Measurements from ENCODE around the gene G3BP1. TPM values are rescaled to one million over a fixed set of nuclear protein-coding genes. Genes with fewer than 3 reads are reported as not detected.

Gene G3BP1
- total and polyA plus RNA-seq, 9 of the 15 experiments (the other 6 are each of a cell fraction or from before 2014, with no cell fraction given) = 54.7 to 264 (median 105) TPM

GRCh38 chr5:151758430-151759241, 13.1 kb upstream of the G3BP1 start, which contains the start of gene ATOX1 (continued):
- no peak for TF ChIP-seq TAF15 (IDR thresholded peaks at IDR 0.05; ENCODE audit: low read depth, low read length)
- TF ChIP-seq LEF1 (IDR thresholded peaks at IDR 0.05) = peak; percentile 46; the same call in 1 of the 2 replicates
- TF ChIP-seq FOXO4 (CRISPR knock-in tag; IDR thresholded peaks at IDR 0.05) = 0 out of 2 replicates have a peak, but pooled peaks have one; percentile 43
- no peak for TF ChIP-seq NR0B1 (IDR thresholded peaks at IDR 0.05; ENCODE audit: partially characterized antibody)
- TF ChIP-seq GTF2B (IDR thresholded peaks at IDR 0.05; ENCODE audit: extremely low read depth, insufficient read length) = no peak
- peak; percentile 67; the same call in 1 of the 2 replicates for TF ChIP-seq MXI1 (IDR thresholded peaks at IDR 0.05; ENCODE audit: low read depth, low read length)
- TF ChIP-seq CTCF (IDR thresholded peaks at IDR 0.05 in 2 of 3, conservative IDR thresholded peaks at IDR 0.05 in 1 of 3; ENCODE audit: insufficient read depth in 2 of 3, low read depth in 1 of 3, low read length in 3 of 3) = peak in 1 of 3 experiments; percentile 33; a peak in 1 of 6 replicates
- 0 out of 2 replicates have a peak, but pooled peaks have one; percentile 36 for TF ChIP-seq ZNF24 (IDR thresholded peaks at IDR 0.05)
- 0 out of 2 replicates have a peak, but pooled peaks have one; percentile 37 for TF ChIP-seq GTF2F1 (IDR thresholded peaks at IDR 0.05; ENCODE audit: low read depth, low read length)
- peak; percentile 50; the same call in 1 of the 2 replicates for TF ChIP-seq ZBTB40 (IDR thresholded peaks at IDR 0.05)
- no peak for TF ChIP-seq ZBTB40 (CRISPR knock-in tag; IDR thresholded peaks at IDR 0.05)
- TF ChIP-seq TCF3 (CRISPR knock-in tag; IDR thresholded peaks at IDR 0.05) = peak; percentile 48

Data from K562 (cell line).